A549 (cell line): ENCODE data around the gene INVS. TPM values are rescaled to one million over a fixed set of nuclear protein-coding genes. Genes with fewer than 3 reads are reported as not detected.

Experiments used
- ATAC-seq, 2 experiments: fragments of 200-7000 bp in 1 of 2; fragments of >200 bp in 1 of 2; cut with Nextera tagmentation in 1 of 2; cut with Tn5 transposase in 1 of 2; 3 replicates each; pipeline versions ENCODE4 v1.8.0 to v1.9.1; 2018 to 2020; ENCODE audit warnings: mild to moderate bottlenecking in 1 of 2, moderate library complexity in 1 of 2
- CTCF ChIA-PET: fragments of 300-600 bp; sonication (Branson Sonifier 250); formaldehyde crosslinking; extraction: SDS; loops from one replicate; lab custom pipeline; 2021; ENCODE audit warnings: antibody characterized with exemption, inconsistent platforms; lab: Yijun Ruan, JAX
- POLR2A ChIA-PET: fragments of 350-600 bp; formaldehyde crosslinking; extraction: SDS; loops from one replicate; lab custom pipeline; 2021; ENCODE audit warnings: antibody characterized with exemption, inconsistent platforms; lab: Yijun Ruan, JAX
- DNase-seq, 2 experiments: peaks; one replicate each; pipeline versions ENCODE4 v3.0.0 to v3.0.0-alpha.2; 2011 to 2016; ENCODE audit warnings: low read depth in 1 of 2, low spot score in 1 of 2
- FAIRE-seq: peaks from 2 replicates; lab custom pipeline; 2011; peaks lifted over from hg19 to GRCh38; lab: Jason Lieb, UNC
- H3K27ac ChIP-seq, 2 experiments: fragments of >200 bp; sonication (Bioruptor Twin); formaldehyde crosslinking; 3 replicates each; pipeline ENCODE4 v1.5.1; 2016 to 2017
- H3K4me1 ChIP-seq: fragments of >200 bp; sonication (Bioruptor Twin); formaldehyde crosslinking; 3 replicates; pipeline ENCODE4 v1.6.1; 2016
- H3K4me2 ChIP-seq: fragments of >200 bp; sonication (Bioruptor Twin); formaldehyde crosslinking; 3 replicates; pipeline ENCODE4 v1.6.1; 2016
- H3K4me3 ChIP-seq: fragments of >200 bp; sonication (Bioruptor Twin); formaldehyde crosslinking; 3 replicates; pipeline ENCODE4 v1.5.1; 2016
- H3K9me3 ChIP-seq: fragments of >200 bp; sonication (Bioruptor Twin); formaldehyde crosslinking; 3 replicates; pipeline ENCODE4 v1.6.1; 2016
- CBX2 ChIP-seq: fragments of 200-600 bp; sonication (generic); IDR thresholded peaks from 2 replicates; pipeline ENCODE4 v1.6.1; 2016; ENCODE audit warnings: low read depth, mild to moderate bottlenecking, borderline replicate concordance
- CHD2 ChIP-seq: fragments of 150-350 bp; IDR thresholded peaks from 2 replicates; pipeline ENCODE4 v1.6.1; 2014; ENCODE audit warnings: low read length; ENCODE audit not compliant: partially characterized antibody
- CHD4 ChIP-seq: fragments of 200-600 bp; sonication (generic); IDR thresholded peaks from 2 replicates; pipeline ENCODE4 v1.6.1; 2016; ENCODE audit warnings: antibody characterized with exemption, mild to moderate bottlenecking, borderline replicate concordance
- CTCF ChIP-seq: fragments of >200 bp; sonication (Bioruptor Twin); formaldehyde crosslinking; IDR thresholded peaks from 3 replicates; pipeline ENCODE4 v1.5.1; 2016
- EHF ChIP-seq: fragments of 250-450 bp; sonication (Bioruptor Pico); IDR thresholded peaks from 2 replicates; pipeline ENCODE4 v1.5.0; 2020; ENCODE audit warnings: mild to moderate bottlenecking
- EHMT2 ChIP-seq: fragments of 200-600 bp; sonication (generic); IDR thresholded peaks from 2 replicates; pipeline ENCODE4 v1.6.1; 2016; ENCODE audit warnings: antibody characterized with exemption, low read depth, mild to moderate bottlenecking, moderate library complexity
- ELK1 ChIP-seq: fragments of 150-350 bp; IDR thresholded peaks from 2 replicates; pipeline ENCODE4 v1.6.1; 2014; ENCODE audit warnings: low read depth, mild to moderate bottlenecking, low read length
- ESRRA ChIP-seq: fragments of 150-350 bp; IDR thresholded peaks from 2 replicates; pipeline ENCODE4 v1.6.1; 2014; ENCODE audit warnings: mild to moderate bottlenecking, low read length, borderline replicate concordance
- FOSL2 ChIP-seq, 2 experiments: fragments of 450-650 bp in 1 of 2; fragments of >200 bp in 1 of 2; sonication (Bioruptor Twin) in 1 of 2; formaldehyde crosslinking; IDR thresholded peaks; 2 replicates each; pipeline versions ENCODE4 v1.5.0 to v1.6.1; 2016 to 2020; ENCODE audit warnings: mild to moderate bottlenecking in 1 of 2, moderate library complexity in 1 of 2
- HDAC2 ChIP-seq: fragments of 200-600 bp; sonication (generic); IDR thresholded peaks from 2 replicates; pipeline ENCODE4 v1.6.1; 2016
- HES2 ChIP-seq: fragments of >200 bp; sonication (Bioruptor Twin); formaldehyde crosslinking; IDR thresholded peaks from 2 replicates; pipeline ENCODE4 v1.6.1; 2016
- HMGXB4 ChIP-seq: fragments of 250-450 bp; sonication (Bioruptor Pico); IDR thresholded peaks from 2 replicates; pipeline ENCODE4 v1.5.0; 2021; ENCODE audit warnings: mild to moderate bottlenecking, moderate library complexity, borderline replicate concordance
- HOXB13 ChIP-seq: fragments of 250-450 bp; sonication (Bioruptor Pico); IDR thresholded peaks from 2 replicates; pipeline ENCODE4 v1.5.0; 2020; ENCODE audit warnings: low read depth, mild to moderate bottlenecking, moderate library complexity
- HOXB5 ChIP-seq: fragments of 250-450 bp; sonication (Bioruptor Pico); IDR thresholded peaks from 2 replicates; pipeline ENCODE4 v1.5.0; 2020; ENCODE audit warnings: mild to moderate bottlenecking, moderate library complexity
- JUN ChIP-seq, 2 experiments: fragments of >200 bp; sonication (Bioruptor Twin); formaldehyde crosslinking; IDR thresholded peaks; 2 replicates in 1 of 2; 3 replicates in 1 of 2; pipeline ENCODE4 v1.6.1; 2016 to 2017
- JUNB ChIP-seq: fragments of >200 bp; sonication (Bioruptor Twin); formaldehyde crosslinking; IDR thresholded peaks from 2 replicates; pipeline ENCODE4 v1.6.1; 2016
- KDM5A ChIP-seq: fragments of 200-600 bp; sonication (generic); IDR thresholded peaks from 2 replicates; pipeline ENCODE4 v1.6.1; 2016; ENCODE audit warnings: antibody characterized with exemption, mild to moderate bottlenecking
- MAX ChIP-seq: IDR thresholded peaks from 2 replicates; pipeline ENCODE4 v1.6.1; 2012
- NPAS2 ChIP-seq: fragments of 250-450 bp; sonication (Bioruptor Pico); IDR thresholded peaks from 2 replicates; pipeline ENCODE4 v1.8.0; 2022; ENCODE audit warnings: mild to moderate bottlenecking, moderate library complexity, borderline replicate concordance
- NR3C1 ChIP-seq: fragments of >200 bp; sonication (Bioruptor Twin); formaldehyde crosslinking; IDR thresholded peaks from 3 replicates; pipeline ENCODE4 v1.6.1; 2017
- RAD21 ChIP-seq, 2 experiments: fragments of >200 bp in 1 of 2; sonication (Bioruptor Twin) in 1 of 2; formaldehyde crosslinking in 1 of 2; IDR thresholded peaks in 1 of 2; conservative IDR thresholded peaks in 1 of 2; 2 replicates in 1 of 2; 3 replicates in 1 of 2; pipeline ENCODE4 v1.6.1; 2012 to 2018; ENCODE audit warnings: inconsistent platforms in 1 of 2
- RCOR1 ChIP-seq: fragments of 150-350 bp; IDR thresholded peaks from 2 replicates; pipeline ENCODE4 v1.6.1; 2014; ENCODE audit warnings: antibody characterized with exemption, low read length, low read depth
- RNF2 ChIP-seq: fragments of 200-600 bp; sonication (generic); IDR thresholded peaks from 2 replicates; pipeline ENCODE4 v1.6.1; 2016; ENCODE audit warnings: low read depth, mild to moderate bottlenecking, antibody characterized with exemption, moderate library complexity, borderline replicate concordance
- SMC3 ChIP-seq: fragments of >200 bp; sonication (Bioruptor Twin); formaldehyde crosslinking; IDR thresholded peaks from 3 replicates; pipeline ENCODE4 v1.6.1; 2018; ENCODE audit warnings: inconsistent platforms
- TP53 ChIP-seq: fragments of 250-450 bp; sonication (Bioruptor Pico); IDR thresholded peaks from 2 replicates; pipeline ENCODE4 v1.5.0; 2021; ENCODE audit warnings: mild to moderate bottlenecking, moderate library complexity
- USF2 ChIP-seq: fragments of 450-650 bp; IDR thresholded peaks from 2 replicates; pipeline ENCODE4 v1.6.1; 2014; ENCODE audit warnings: antibody characterized with exemption
- ZC3H11A ChIP-seq: fragments of 450-650 bp; IDR thresholded peaks from 2 replicates; pipeline ENCODE4 v1.6.1; 2014; ENCODE audit warnings: antibody characterized with exemption, mild to moderate bottlenecking
- WGBS: methylation state at CpG from one replicate; pipeline ENCODE4 v1.1.6; 2017; ENCODE audit errors: missing lambda C conversion rate; 5-methylcytosine and 5-hydroxymethylcytosine counted together
- polyA plus RNA-seq, 4 experiments: library from polyadenylated mRNA; depleted of rRNA in 3 of 4; stranded (reverse); fragments of >200 nt; fragmentation: RNase III in 1 of 4; extraction: RNeasy Plus Mini Kit Qiagen cat#74134 plus additional on column Dnase treatment in 1 of 4; gene quantifications; 2 replicates in 3 of 4; 3 replicates in 1 of 4; pipeline ENCODE4 v1.2.3, GENCODE V29; 2011 to 2017

The INVS gene
- polyA plus RNA-seq, 2 of the 4 experiments (the other 2 are of a cell fraction) = 11.9 to 30.6 TPM

GRCh38 chr9:100222674-100223073 is 123.6 kb downstream of the INVS start (continued):
- no peak for TF ChIP-seq USF2
- TF ChIP-seq CHD4 = no peak
- no peak for TF ChIP-seq MAX
- no peak for TF ChIP-seq FOSL2 (IDR thresholded peaks at IDR 0.05)
- TF ChIP-seq FOSL2 (CRISPR knock-in tag; IDR thresholded peaks at IDR 0.05) = no peak
- no peak for TF ChIP-seq CBX2
- TF ChIP-seq SMC3 = peak; percentile 50
- no peak for TF ChIP-seq RCOR1
- TF ChIP-seq KDM5A = no peak
- no peak for TF ChIP-seq ESRRA
- no peak for TF ChIP-seq CHD2
- TF ChIP-seq CTCF = peak; percentile 63
- TF ChIP-seq RAD21 (conservative IDR thresholded peaks at IDR 0.05 in 1 of 2, IDR thresholded peaks at IDR 0.05 in 1 of 2) = peak; percentile 55 to 61
- no peak for TF ChIP-seq EHF (CRISPR knock-in tag)
- no peak for TF ChIP-seq NPAS2 (CRISPR knock-in tag)

- Histone ChIP-seq H3K4me3 (no peak overlapping the region), H3K4me1 (no peaks in the 10 kb centered on the region), H3K9me3 (peaks cover 5% of the 10 kb centered on the region; the same call in 2 of the 3 replicates), H3K4me2 (no peak overlapping the region), H3K27ac (no peak overlapping the region)
- 95% methylated on average over 2 of the region's 2 CpGs for WGBS
- no peak for ATAC-seq
- ChIA-PET CTCF (no interaction called here), POLR2A (no interaction called here)
- TF ChIP-seq RNF2 (no peak), EHMT2 (no peak), HMGXB4 (CRISPR knock-in tag) (no peak)
- DNase-seq = no peak
- no peak for FAIRE-seq
Measured at GRCh38 chr9:100227636-100228035, 128.6 kb downstream of the INVS start.

GRCh38 chr9:100228352-100228869 is 129.4 kb downstream of the INVS start:
- H3K27ac ChIP-seq = no peak overlapping the region
- no peak overlapping the region for H3K4me3 ChIP-seq
- TF ChIP-seq HOXB13 (CRISPR knock-in tag) (no peak), NR3C1 (no peak), ELK1 (no peak), JUN (IDR thresholded peaks at IDR 0.05) (no peak), EHF (CRISPR knock-in tag) (no peak), RCOR1 (no peak), TP53 (no peak), HDAC2 (no peak), JUNB (no peak), HOXB5 (no peak), SMC3 (no peak), HES2 (no peak), CBX2 (no peak), ZC3H11A (no peak)
- TF ChIP-seq, all 56 proteins: peak for 0
- Histone ChIP-seq H3K9me3 (peaks cover 8% of the 10 kb centered on the region; the same call in 2 of the 3 replicates), H3K4me2 (no peak overlapping the region), H3K4me1 (no peaks in the 10 kb centered on the region)
- CTCF ChIA-PET = no interaction called here
- FAIRE-seq (no peak), DNase-seq (no peak), ATAC-seq (no peak)
- WGBS = 93% methylated on average over 4 of the region's 4 CpGs
- POLR2A ChIA-PET = no interaction called here
